GM23248 (cell line): Measurements from ENCODE around the gene PSD4. TPM values are rescaled to one million over a fixed set of nuclear protein-coding genes. Genes with fewer than 3 reads are reported as not detected.

Experiments
- DNase-seq: peaks from one replicate; pipeline ENCODE4 v3.0.0-alpha.2; 2015
- H2AFZ ChIP-seq: fragments of 200-600 bp; sonication (generic); 2 replicates; pipeline ENCODE4 v1.6.1; 2016; ENCODE audit warnings: antibody characterized with exemption
- H3F3A ChIP-seq: fragments of 200-600 bp; sonication (generic); 2 replicates; pipeline ENCODE4 v1.6.1; 2016; ENCODE audit warnings: mild to moderate bottlenecking, antibody characterized with exemption, mixed run types; ENCODE audit not compliant: insufficient read depth
- H3K27ac ChIP-seq: fragments of 200-600 bp; sonication (generic); 2 replicates; pipeline ENCODE4 v1.5.1; 2016; ENCODE audit warnings: mild to moderate bottlenecking
- H3K27me3 ChIP-seq: fragments of 200-600 bp; sonication (generic); replicated peaks from 2 replicates; pipeline ENCODE4 v1.6.1; 2016; ENCODE audit warnings: mild to moderate bottlenecking; ENCODE audit not compliant: insufficient read depth
- H3K36me3 ChIP-seq: fragments of 200-600 bp; sonication (generic); 2 replicates; pipeline ENCODE4 v1.6.1; 2016; ENCODE audit warnings: low read depth, mild to moderate bottlenecking
- H3K4me1 ChIP-seq: fragments of 200-600 bp; sonication (generic); 2 replicates; pipeline ENCODE4 v1.6.1; 2016; ENCODE audit warnings: mild to moderate bottlenecking; ENCODE audit not compliant: insufficient read depth
- H3K4me2 ChIP-seq: fragments of 200-600 bp; sonication (generic); one replicate; pipeline ENCODE4 v1.6.1; 2016; ENCODE audit warnings: mild to moderate bottlenecking; ENCODE audit not compliant: unreplicated experiment
- H3K4me3 ChIP-seq: fragments of 200-600 bp; sonication (generic); 2 replicates; pipeline ENCODE4 v1.5.1; 2016; ENCODE audit warnings: mild to moderate bottlenecking
- H3K79me2 ChIP-seq: fragments of 200-600 bp; sonication (generic); 2 replicates; pipeline ENCODE4 v1.6.1; 2016; ENCODE audit warnings: mild to moderate bottlenecking; ENCODE audit not compliant: insufficient read depth
- H3K9ac ChIP-seq: fragments of 200-600 bp; sonication (generic); 2 replicates; pipeline ENCODE4 v1.6.1; 2016; ENCODE audit warnings: mild to moderate bottlenecking
- H3K9me2 ChIP-seq: fragments of 200-600 bp; sonication (generic); 2 replicates; pipeline ENCODE4 v1.6.1; 2016; ENCODE audit warnings: mixed run types, mild to moderate bottlenecking, moderate library complexity; ENCODE audit not compliant: insufficient read depth
- H3K9me3 ChIP-seq: fragments of 200-600 bp; sonication (generic); one replicate; pipeline ENCODE4 v1.6.1; 2017; ENCODE audit warnings: low read depth
- H4K20me1 ChIP-seq: fragments of 200-600 bp; sonication (generic); 2 replicates; pipeline ENCODE4 v1.6.0; 2016; ENCODE audit not compliant: insufficient read depth
- EZH2 ChIP-seq: fragments of 200-600 bp; sonication (generic); IDR thresholded peaks from 2 replicates; pipeline ENCODE4 v1.6.1; 2018; ENCODE audit warnings: antibody characterized with exemption, mild to moderate bottlenecking; ENCODE audit not compliant: insufficient read depth, poor library complexity, severe bottlenecking
- EZH2phosphoT487 ChIP-seq: fragments of 200-600 bp; sonication (generic); IDR thresholded peaks from 2 replicates; pipeline ENCODE4 v1.6.1; 2018; ENCODE audit warnings: antibody characterized with exemption, moderate library complexity, mild to moderate bottlenecking, low read depth; ENCODE audit not compliant: insufficient read depth
- WGBS, 2 experiments: methylation state at CpG; one replicate each; pipeline ENCODE4 v1.1.6; 2015 to 2017; ENCODE audit warnings: low lambda C conversion rate in 2 of 2, low coverage in 1 of 2; ENCODE audit errors: missing lambda C conversion rate in 2 of 2; 5-methylcytosine and 5-hydroxymethylcytosine counted together
- in situ Hi-C: fragments of 300-500 bp; cut with MboI; formaldehyde crosslinking; loops from 2 replicates; pipeline ENCODE4 v1.15.0; 2020
- polyA plus RNA-seq: library from polyadenylated mRNA; unstranded; fragments of >200 nt; fragmentation: Nextera tagmentation; extraction: Ambion mirVana; gene quantifications from 2 replicates; pipeline ENCODE4 v1.2.1, GENCODE V29; 2016
- total RNA-seq: library from RNA; depleted of rRNA; stranded (reverse); fragments of >200 nt; shearing (Covaris generic); gene quantifications from 2 replicates; pipeline ENCODE4 v1.2.3, GENCODE V29; 2014

Gene PSD4
- total and polyA plus RNA-seq, 2 experiments from 2014 or later, result 1.1 to 6.1 TPM

DNA sequence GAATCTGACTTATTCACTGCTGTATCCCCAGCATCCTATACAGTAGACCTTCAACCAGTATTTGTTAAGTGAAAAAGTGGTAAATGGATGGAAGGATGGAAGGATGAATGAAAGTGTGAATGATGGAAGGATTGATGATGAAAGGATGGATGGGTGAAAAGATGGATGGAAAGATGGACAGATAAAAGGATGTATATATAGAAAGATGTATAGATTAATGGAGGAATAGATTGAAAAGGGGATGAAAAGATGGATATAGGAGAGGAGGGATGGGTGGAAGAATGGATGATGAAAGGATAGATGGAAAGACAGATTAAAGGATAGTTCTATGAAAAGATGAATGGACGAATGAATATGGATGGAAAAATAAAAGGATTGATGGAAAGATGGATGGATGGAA, 50.0 kb downstream of the PSD4 start:
- Histone ChIP-seq H3K9me2 (0 out of 2 replicates have a peak, but pooled peaks cover 3% of the 10 kb centered on the region), H3K4me2 (no peak overlapping the region), H4K20me1 (no peaks in the 10 kb centered on the region), H3K27me3 (no peaks in the 10 kb centered on the region), H3K4me1 (0 out of 2 replicates have a peak, but pooled peaks cover 2% of the 10 kb centered on the region), H3K27ac (no peak overlapping the region), H3K9me3 (no peaks in the 10 kb centered on the region), H2AFZ (no peak overlapping the region), H3K9ac (no peak overlapping the region), H3K4me3 (no peak overlapping the region), H3K79me2 (no peaks in the 10 kb centered on the region), H3F3A (no peaks in the 10 kb centered on the region), H3K36me3 (no peaks in the 10 kb centered on the region)
- TF ChIP-seq EZH2phosphoT487 (no peak), EZH2 (no peak)
- WGBS, 2 experiments, result 81 to 95% methylated on average over 1 of the region's 1 CpG
- in situ Hi-C loops, result no loop called here
- DNase-seq, result no peak

DNA sequence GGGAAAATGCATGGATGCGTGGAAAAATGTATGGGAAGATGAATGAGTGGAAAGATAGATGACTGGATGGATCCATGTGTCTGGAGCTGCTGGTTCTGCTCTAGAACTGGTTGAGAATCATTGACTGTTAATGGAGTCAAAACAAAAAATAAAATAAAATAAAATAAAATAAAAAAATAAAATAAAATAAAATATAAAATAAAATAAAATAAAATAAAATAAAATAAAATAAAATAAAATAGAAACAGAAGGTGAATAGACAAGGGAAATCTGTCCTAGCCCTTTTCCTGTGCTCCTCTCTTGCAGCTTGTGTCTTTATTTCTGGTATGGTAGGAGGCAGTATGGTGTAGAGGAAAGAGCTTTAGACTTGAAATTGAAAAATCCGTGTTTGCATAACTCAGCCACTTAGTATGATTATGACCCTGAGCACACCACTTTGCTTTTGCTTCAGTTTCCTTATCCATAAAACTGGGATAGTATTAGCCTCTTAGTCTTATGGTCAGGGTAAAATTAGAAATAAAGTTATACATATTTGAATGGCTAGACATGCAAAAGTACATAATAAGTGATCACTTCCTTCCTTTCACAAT, 51.0 kb downstream of the PSD4 start:
- H3K79me2 ChIP-seq, result no peaks in the 10 kb centered on the region
- no peak for DNase-seq
- WGBS, 2 experiments, result 70 to 73% methylated on average over 2 of the region's 2 CpGs

DNA sequence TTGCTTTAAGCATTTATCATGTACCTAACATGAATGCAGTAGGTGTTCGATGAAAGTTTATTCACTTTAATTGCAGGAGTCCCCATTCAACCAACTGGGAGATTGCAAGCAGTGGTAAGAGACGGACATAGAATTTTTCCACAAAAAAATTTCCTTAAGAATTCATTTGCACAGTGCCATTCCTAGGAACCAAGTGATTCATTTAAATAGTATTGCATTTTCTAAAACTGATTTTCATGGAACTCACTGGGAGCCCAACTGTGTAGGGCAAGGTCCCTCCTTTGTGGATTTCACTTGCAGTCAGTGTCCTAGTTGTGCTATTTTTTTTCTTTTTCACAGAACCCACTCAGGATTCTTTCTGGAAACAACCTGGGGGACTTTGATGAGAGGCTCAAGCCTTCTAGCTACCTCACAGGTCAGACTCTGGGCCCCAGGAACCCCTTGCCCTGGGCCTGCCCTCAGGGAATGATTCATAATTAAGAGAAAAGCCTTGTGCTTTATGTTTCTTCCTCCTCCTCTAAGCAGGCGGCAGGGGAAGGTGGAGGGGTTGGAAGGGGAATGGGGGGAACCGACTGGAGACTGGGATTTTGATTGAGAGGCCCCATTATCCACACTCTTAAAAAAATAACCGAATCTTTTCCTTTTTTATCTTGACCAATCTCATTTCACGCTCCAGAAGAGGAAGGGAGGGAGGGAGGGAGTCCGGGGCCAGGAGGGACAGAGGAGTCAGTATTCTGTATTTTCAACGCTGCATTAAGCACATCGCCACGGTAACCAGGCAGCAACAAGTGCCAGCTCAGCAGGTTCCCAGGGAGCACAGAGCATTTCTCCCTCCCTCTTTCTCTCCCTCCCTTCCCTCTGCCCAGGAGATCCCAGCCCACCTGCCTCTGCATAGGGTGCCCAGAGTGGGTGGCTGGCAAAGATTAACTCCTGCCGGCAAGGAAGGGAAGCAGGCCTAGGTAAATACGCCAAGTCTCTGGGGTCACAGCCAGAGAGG, 51.8 kb downstream of the PSD4 start:
- Histone ChIP-seq H3K9me2 (0 out of 2 replicates have a peak, but pooled peaks cover 3% of the 10 kb centered on the region), H3K27ac (no peak overlapping the region), H3K9me3 (no peaks in the 10 kb centered on the region), H3K9ac (no peak overlapping the region), H3K4me2 (no peak overlapping the region), H3F3A (no peaks in the 10 kb centered on the region), H2AFZ (no peak overlapping the region), H3K4me1 (no peaks in the 10 kb centered on the region), H4K20me1 (no peaks in the 10 kb centered on the region), H3K36me3 (no peaks in the 10 kb centered on the region), H3K4me3 (no peak overlapping the region), H3K27me3 (no peaks in the 10 kb centered on the region), H3K79me2 (no peaks in the 10 kb centered on the region)
- peak; percentile 49 for DNase-seq
- TF ChIP-seq EZH2phosphoT487 (no peak), EZH2 (no peak)
- WGBS, 2 experiments, result 70 to 81% methylated on average over 9 to 12 of the region's 12 CpGs
- in situ Hi-C loops, result no loop called here

More for the DNA sequence above, 51.0 kb downstream of the PSD4 start:
- Histone ChIP-seq H3K4me2 (no peak overlapping the region), H2AFZ (no peak overlapping the region), H4K20me1 (no peaks in the 10 kb centered on the region), H3K27me3 (no peaks in the 10 kb centered on the region), H3F3A (no peaks in the 10 kb centered on the region), H3K9me3 (no peaks in the 10 kb centered on the region), H3K9me2 (0 out of 2 replicates have a peak, but pooled peaks cover 3% of the 10 kb centered on the region), H3K36me3 (no peaks in the 10 kb centered on the region), H3K4me3 (no peak overlapping the region), H3K9ac (no peak overlapping the region), H3K27ac (no peak overlapping the region), H3K4me1 (no peaks in the 10 kb centered on the region)
- in situ Hi-C loops, result no loop called here
- no peak for TF ChIP-seq EZH2phosphoT487
- no peak for TF ChIP-seq EZH2

DNA sequence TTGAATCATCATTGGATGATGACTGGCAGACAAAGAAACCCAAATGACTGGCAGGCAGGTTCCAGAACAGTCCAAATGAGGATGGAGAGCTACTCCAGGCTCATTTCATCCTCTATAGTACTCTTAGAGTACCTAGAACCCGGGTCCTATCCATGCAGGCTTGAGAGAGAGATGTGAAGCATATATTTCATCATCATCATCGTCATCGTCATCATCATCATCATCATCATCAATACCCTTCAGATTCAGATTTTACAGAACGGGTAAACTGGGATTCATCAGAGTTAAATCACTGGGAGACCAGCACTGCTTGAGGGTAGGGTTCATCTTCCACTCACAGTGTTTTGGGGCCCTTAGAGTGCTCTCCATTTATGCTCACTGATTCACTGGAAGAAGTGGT, 52.7 kb downstream of the PSD4 start:
- in situ Hi-C loops, result no loop called here
- WGBS, 2 experiments, result 79 to 87% methylated on average over 4 of the region's 4 CpGs
- no peak overlapping the region for H3K4me3 ChIP-seq
- TF ChIP-seq EZH2, result no peak
- TF ChIP-seq EZH2phosphoT487, result no peak
- H3F3A ChIP-seq, result no peaks in the 10 kb centered on the region
- H3K36me3 ChIP-seq, result no peaks in the 10 kb centered on the region
- H3K27ac ChIP-seq, result no peak overlapping the region
- H3K9me3 ChIP-seq, result no peaks in the 10 kb centered on the region
- 0 out of 2 replicates have a peak, but pooled peaks cover 3% of the 10 kb centered on the region for H3K9me2 ChIP-seq
- no peaks in the 10 kb centered on the region for H4K20me1 ChIP-seq
- no peak overlapping the region for H3K4me2 ChIP-seq
- no peak overlapping the region for H3K9ac ChIP-seq
- H2AFZ ChIP-seq, result no peak overlapping the region
- no peak for DNase-seq
- H3K27me3 ChIP-seq, result no peaks in the 10 kb centered on the region
- H3K79me2 ChIP-seq, result no peaks in the 10 kb centered on the region
- H3K4me1 ChIP-seq, result no peaks in the 10 kb centered on the region
